Measurements from ENCODE around the gene MFAP4. TPM values are rescaled to one million over a fixed set of nuclear protein-coding genes. Genes with fewer than 3 reads are reported as not detected.

The MFAP4 gene
- total RNA-seq, 1 donor from 2014 or later = under 0.01 TPM

DNA sequence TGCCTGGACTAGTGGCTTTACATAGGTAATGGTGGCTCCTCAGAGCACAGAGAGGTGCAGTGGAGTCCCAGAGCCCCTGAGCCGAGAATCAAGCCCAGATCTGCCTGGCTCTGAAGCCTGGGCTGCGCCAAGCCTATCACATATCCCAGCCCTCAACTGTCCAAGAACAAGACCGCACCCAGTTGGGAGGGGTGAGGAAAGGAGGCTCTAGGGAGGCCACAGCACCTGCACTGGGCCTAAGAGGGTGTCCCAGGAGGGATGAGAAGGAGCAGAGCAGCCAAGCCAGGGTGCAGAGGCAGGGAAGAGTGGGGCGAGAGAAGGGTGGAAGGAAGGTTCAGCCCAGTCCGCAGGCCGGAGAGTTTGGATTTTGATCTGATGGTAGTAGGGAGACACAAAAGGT is 23.1 kb upstream of the MFAP4 start:
- no peak for DNase-seq (ENCODE audit: low read depth in 2 of 2)

- DNase-seq (ENCODE audit: low read depth in 2 of 2) = no peak
Measured at GRCh38 chr17:19409509-19409908, 22.5 kb upstream of the MFAP4 start.

GRCh38 chr17:19409066-19409465 is 22.1 kb upstream of the MFAP4 start:
- DNase-seq (ENCODE audit: low read depth in 2 of 2) = no peak

GRCh38 chr17:19408346-19408710 is 21.3 kb upstream of the MFAP4 start:
- DNase-seq (ENCODE audit: low read depth in 2 of 2) = no peak

DNA sequence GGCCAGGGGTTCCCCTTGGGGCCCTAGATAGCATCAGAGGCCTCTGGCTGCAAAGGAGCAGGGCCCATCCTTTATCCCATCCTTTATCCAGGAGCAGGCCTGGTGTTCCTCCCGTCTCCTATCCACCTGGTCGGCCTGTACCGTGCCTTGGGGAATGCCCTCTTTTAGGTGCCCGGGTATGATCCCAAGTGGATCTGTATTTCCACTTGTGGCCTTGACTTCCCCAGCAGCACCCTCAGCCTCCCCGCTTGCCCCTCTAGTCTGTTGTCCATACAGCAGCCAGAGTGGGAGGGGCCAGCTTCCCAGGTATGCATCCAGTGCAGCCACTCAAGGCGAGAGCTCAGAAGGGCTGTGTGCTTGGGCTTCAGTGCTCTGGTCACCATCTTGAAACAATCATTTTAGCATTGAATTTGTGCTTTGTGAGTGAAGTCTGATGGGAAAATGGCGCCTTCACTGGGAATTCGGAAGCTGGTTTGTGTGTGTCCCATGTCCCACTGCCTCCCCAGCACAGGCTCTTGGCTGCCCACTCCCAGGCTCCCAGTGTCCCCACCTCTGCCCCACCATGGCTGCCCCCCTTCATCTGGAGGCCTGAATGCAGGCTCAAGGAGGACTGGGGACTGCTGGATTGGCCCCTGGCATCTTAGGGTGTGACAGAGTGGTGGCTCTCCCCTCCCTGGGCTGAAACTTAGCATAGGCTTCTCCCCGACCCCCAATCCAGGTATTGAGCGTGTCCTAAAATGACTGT is 20.8 kb upstream of the MFAP4 start:
- no peak for DNase-seq (ENCODE audit: low read depth in 2 of 2)

DNA sequence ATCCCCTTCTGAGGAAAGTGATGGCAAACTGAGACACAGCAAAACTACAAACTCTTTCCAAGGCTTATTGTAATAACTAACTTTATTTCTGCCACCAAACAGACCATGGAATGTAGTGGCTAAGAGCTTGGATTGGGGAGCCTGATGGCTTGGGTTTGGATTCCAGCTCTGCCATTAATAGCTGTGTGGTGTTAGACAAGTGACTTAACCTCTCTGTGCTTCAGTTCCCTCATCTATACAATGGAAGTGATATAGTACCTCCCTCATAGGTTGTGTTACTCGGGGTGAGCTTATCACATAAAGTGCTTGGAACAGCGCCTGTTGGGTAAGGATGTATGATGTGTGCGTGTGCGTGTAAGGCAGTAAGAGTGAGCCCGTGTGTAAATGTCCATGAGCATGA is 18.1 kb upstream of the MFAP4 start:
- DNase-seq (ENCODE audit: low read depth in 2 of 2) = no peak

DNA sequence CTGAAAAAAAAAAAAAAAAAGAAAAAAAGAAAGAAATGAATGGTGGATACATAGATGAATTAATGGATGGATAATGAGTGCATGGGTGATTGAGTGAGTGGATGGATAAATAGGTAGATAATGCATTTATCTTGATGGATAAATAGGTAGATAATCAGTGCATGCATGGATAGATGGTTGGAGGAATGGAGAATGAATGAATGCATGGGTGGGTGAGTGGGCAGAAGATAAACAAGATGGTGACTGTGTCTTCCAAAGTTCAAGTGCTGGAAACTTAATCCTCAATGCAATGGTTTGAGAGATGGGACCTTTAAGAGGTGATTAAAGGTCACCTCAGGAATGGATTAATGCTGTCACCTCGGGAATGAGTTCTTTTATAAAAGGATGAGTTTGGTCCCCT is 17.3 kb upstream of the MFAP4 start:
- no peak for DNase-seq (ENCODE audit: low read depth in 2 of 2)

- DNase-seq (ENCODE audit: low read depth in 2 of 2) = no peak
Measured at GRCh38 chr17:19403021-19403420, 16.0 kb upstream of the MFAP4 start.

DNA sequence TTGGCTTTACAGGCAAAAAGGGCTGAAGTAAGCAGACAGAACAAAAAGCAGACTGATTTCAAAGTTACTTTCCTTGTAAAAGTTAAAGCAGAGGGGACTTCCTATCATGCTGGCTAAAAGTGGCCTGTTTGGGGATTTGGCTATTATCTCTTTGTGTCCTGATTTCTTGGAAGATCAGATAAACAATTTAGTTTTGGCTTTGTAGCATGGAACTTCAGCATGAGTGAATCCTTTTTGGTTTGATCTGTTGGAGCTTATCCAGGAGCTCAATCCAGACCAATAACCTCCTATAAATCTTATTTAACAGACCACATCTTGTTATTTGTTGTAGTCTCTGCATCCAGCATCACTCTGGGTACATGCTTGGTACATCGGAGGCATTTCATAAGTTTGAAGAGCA is 15.2 kb upstream of the MFAP4 start:
- DNase-seq (ENCODE audit: low read depth in 2 of 2) = no peak

GRCh38 chr17:19401321-19402010 is 14.5 kb upstream of the MFAP4 start:
- no peak for DNase-seq (ENCODE audit: low read depth in 2 of 2)

- DNase-seq (ENCODE audit: low read depth in 2 of 2) = no peak
Measured at GRCh38 chr17:19399750-19400450, 12.9 kb upstream of the MFAP4 start.

DNA sequence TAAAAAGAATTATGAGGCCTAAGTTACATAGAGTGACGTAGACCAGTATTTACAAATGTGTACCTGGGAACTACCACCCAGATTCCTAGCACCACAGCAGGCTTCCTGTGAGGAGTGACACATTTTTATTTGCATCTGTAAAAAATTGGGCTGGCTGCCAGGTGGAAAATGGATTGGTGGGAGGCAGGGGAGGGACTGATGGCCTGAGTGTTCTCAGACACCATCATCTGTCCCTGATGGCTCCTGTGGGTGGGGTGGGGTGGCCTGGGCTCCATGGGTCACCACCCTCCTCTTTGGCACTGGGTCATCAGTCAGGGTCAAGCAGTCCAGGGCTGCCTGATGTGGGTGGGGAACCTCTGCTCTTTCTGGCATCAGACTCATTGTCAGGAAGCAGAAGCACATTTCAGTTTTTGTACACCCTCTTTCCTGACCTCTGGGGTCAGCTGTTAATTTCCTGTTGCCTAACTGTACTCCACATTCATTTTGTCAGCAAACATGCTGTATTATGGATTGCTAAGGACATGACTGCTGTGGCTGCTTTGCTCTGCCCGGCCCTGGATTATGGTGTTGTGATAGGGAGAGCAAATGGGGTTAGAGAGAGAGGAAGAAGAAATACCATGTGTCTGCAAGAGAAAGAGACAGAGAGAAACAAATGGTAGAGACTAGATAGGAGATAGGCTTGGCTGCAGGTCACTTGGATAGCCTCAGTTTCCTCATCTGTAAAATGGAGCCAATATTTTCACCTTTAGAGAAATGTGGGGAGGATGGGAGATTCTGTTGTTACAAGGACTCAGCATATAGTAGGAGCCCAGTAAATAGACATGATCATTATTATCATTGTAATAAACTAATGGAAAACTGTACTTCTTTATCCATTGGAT is 11.6 kb upstream of the MFAP4 start:
- peak; percentile 84 to 98 for DNase-seq (ENCODE audit: low read depth in 2 of 2)

DNA sequence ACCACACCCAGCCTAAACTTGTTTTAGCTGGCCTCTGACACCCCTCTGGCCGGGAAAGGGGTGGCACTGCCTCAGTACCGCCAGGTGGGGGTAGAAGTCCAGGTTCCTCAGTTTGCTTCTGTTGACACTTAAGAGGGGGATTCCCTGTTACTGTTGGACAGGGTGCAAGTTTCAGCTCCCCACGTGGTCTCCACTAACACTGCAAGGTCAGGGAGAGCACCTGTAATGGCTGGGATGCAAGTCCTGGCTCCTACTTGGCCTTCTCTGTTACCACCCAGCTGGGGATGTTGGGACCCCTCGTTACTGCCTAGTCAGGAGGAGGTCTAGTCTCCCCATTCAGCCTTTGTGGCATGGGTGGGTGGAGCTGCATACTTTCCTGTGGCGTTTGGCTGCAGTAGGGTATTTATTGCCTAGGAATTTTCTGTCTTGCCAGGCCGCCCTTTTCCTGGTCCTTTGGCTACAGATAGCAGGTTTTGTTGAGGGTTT is 10.6 kb upstream of the MFAP4 start:
- peak; percentile 26 to 81 for DNase-seq (ENCODE audit: low read depth in 2 of 2)

DNA sequence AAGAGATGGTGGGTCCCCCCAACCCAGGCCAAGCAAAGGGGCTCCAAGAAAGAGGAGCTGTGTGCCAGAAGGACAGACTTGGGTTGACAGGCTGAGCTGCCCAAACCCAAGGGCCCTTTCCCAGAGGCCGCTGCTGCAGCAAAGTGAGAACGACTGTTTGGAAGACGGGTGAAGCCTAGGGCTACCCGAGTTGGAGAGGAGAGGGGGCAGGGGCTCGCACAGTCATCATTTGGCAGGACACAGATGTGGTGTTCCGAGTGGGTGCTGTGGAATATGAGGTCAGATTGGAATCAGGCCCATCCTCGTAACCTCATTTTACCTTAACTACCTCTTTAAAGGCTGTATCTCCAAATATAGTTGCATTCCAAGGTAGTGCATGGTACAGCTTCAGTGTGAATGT is 5.3 kb upstream of the MFAP4 start:
- no peak for DNase-seq (ENCODE audit: low read depth in 2 of 2)

- DNase-seq (ENCODE audit: low read depth in 2 of 2) = no peak
Measured at GRCh38 chr17:19391432-19391831, 4.4 kb upstream of the MFAP4 start.

DNA sequence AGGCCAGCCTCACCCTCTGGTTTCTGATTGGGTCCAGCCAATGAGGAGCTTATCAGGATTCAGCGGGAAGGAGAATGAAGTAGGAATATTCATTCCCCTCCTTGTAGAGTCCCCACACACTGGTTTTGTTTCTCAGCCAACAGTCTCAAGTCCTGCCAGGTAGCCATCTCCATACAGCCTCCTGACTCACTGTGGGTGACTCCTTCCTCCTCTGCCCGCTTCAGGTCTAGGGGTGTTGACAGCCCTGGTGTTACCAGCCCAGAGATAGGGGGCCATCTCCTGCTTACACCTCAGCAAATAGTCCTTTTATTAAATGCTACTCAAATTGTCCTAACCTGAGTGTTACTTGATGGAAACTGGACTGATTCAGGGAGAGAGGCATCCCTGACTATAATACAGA is 4.0 kb upstream of the MFAP4 start:
- no peak for DNase-seq (ENCODE audit: low read depth in 2 of 2)

- DNase-seq (ENCODE audit: low read depth in 2 of 2) = peak in 1 of 2 donors; percentile 94
Measured at GRCh38 chr17:19388791-19389785, 2.1 kb upstream of the MFAP4 start.

GRCh38 chr17:19387921-19388521 is 1.0 kb upstream of the MFAP4 start:
- no peak for DNase-seq (ENCODE audit: low read depth in 2 of 2)

DNA sequence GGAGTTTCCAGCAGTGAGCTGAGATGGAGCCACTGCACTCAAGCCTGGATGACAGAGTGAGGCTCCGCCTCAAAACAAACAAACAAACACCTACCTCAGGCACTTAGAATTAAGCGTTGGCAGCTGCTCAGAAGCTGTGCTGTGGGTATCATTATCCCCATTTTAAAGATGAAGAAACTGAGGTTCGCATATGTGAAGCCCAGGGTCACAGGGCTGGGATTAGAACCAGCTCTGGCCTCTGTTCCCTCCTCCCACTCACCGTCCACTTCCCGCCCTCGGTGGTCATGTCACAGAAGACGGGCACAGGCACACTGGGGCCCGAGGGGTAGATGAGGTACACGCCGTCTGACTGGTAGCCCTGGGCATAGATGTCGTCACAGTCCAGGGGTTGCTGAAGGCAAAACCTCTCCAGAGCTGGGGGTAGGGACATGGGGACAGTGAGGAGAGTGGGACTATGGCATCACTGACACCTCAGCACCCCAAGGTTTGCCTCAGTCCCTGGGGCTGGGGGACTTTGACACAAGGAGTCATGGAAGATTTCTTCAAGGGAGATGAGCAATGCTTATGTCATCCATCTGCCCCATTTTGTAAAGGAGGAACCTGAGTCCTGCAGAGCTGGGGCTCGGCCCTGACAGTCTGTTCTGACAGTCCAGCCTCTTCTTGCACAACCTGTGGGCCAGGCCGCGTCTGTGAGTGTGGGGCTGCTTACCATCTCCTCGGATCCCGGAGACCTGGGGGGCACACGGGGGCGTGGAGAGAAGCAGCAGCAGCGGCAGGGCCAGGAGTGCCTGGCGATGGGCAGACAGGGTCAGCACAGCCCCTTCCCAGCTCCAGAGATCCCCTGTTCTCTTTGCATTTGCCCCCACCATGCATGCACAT is 700 bp downstream of the MFAP4 start:
- DNase-seq (ENCODE audit: low read depth in 2 of 2) = no peak
